Stimulated activated CD8-positive, alpha-beta memory T cell treated with anti-CD3 and anti-CD28 coated beads, Interleukin-12 subunit alpha, Interleukin-12 subunit beta, amount 100 ng/mL, for 24 hours (primary cell): ENCODE measurements around the gene THUMPD3.

Experiments
- DNase-seq: peaks from one replicate; pipeline ENCODE4 v3.0.0-alpha.2; 2020; ENCODE audit errors: extremely low read depth

THUMPD3 gene, protein sequence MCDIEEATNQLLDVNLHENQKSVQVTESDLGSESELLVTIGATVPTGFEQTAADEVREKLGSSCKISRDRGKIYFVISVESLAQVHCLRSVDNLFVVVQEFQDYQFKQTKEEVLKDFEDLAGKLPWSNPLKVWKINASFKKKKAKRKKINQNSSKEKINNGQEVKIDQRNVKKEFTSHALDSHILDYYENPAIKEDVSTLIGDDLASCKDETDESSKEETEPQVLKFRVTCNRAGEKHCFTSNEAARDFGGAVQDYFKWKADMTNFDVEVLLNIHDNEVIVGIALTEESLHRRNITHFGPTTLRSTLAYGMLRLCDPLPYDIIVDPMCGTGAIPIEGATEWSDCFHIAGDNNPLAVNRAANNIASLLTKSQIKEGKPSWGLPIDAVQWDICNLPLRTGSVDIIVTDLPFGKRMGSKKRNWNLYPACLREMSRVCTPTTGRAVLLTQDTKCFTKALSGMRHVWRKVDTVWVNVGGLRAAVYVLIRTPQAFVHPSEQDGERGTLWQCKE

DNA sequence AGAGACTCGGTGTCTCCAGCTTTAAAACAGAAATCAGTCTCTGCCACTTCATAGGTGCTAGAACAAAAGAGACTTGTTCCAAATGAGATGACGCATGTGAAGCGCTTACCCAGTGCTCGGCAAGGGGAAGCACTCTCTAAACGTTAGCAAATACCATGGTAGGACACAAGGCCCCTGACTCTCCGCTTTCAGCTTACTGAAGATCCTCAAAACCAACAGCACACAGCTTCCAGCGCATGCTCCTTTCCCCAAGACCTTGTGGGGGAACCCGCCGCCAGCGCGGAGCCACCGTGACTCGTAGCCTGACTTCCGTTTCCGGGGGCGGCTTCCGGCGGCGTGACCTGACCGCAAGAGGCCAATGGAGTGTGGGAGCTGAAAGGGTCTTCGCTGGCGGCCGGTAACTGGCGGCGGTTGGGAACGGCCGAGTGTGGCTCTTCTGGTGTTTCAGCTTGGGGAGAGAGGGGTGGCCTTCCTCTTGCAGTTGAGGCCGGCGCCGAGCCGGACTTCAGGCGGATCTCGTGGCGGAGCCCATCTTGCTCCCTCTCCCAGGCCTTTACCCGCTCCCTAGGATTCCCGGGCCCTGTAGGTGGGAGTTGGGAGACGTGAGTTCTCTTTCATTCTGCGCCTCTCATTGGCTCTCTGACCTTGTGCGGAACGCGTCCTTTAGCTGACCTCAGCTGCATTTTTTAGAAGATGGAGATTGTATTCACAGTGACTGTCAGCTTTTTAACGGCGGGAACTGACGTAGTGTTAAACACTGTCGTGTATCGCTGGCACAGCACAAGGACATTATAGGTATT, at the start of gene THUMPD3:
TSS of gene THUMPD3 (plus strand) at position 324 of the 800 bp plus-strand sequence. CDS start 2,015 bp downstream, outside the sequence.
- DNase-seq: peak; percentile 87

DNA sequence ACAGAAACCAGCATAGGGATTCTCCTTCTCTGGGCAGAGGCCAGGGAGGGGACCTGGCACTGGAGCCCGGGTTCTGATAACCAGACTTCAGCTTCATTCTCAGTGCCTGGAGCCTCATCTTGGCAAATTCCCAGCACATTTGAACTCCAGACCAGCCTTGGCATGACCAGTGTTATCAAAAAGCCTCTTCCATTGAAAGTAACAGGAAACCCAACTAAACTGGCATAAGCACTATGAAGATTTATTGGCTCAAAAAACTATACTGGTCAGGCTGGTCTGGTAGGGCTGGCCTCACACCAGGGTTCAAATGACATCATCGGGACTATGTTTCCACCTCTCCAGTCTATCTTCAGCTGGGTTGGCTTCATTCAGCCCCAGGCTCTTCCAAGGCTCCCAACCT, 48.1 kb upstream of the THUMPD3 start:
- DNase-seq: no peak

DNA sequence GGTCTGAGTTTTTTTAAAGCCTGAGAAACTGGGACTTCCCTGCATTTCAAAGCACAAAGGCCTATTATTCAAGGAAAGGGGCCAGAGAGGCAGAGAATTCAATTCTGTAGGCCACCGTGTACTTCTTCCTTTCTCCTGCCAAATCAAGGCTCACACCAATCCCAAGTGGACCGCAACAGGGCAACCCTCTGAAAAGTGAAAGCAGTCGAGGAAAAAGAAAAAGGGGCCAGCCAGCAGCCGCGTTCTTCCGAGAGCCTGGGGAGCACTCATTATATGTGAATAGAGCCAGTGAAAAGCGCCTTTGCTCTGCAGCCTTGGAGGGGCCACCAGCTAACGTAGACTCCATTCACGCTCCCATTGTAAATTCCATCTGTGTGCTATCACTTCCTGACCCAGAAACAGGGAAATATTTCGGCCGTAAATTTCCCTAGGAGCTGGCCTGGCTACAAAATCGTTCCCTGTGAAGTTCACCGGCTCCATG, 45.9 kb upstream of the THUMPD3 start:
- no peak for DNase-seq

DNA sequence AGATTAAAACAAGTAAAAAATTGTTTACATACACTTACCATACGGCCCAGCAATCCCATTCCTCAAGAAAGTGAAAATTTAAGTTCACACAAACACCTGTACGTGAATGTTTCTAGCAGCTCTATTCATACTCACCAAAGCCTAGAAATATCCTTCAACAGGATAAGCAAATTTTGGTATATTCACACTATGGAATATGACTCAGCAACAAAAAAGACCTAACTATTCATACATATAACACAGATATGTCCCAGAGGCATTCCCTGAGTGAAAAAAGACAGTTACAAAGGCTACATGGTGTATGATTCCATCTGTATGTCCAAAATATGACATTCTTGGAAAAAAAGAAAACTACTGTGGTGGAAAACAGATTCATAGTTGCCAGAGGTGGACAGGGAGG, 40.1 kb upstream of the THUMPD3 start:
- no peak for DNase-seq

DNA sequence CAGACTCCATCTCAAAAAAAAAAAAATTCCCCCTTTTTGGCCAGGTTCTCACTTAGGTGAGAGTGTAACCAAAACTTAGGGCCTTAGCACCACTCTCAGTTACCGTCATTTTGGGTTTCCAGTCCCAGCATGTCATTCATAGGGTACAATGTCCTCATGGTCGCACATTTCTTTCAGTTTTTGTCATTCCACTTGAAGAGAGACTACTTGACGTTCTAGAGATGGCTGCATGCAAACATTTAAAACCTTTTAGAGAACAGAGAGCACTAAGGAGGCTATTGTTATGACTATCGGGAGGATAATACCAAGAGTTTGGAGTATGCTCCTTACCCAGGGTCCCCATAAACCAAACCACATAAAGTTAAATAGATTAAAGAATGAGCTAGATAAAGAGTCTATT, 37.9 kb upstream of the THUMPD3 start:
- DNase-seq: no peak

DNA sequence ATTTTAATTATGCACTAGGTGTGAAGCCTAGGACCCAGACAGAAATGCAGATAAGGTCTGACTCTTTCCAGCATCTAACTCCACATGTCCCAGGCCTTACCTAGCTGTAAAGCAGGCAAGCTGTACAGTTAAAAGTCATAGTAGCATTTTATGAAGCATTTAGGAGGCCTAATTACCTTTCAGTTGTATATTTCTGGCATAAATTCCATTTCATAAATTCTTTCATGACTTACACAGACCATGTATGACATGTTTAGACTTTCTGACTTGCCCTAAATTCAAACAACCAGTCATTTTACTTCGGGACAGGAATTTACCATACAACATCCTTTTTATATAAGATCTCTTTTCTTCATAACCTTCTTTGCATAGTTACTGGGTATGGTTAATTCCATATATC, 35.3 kb upstream of the THUMPD3 start:
- DNase-seq: no peak

DNA sequence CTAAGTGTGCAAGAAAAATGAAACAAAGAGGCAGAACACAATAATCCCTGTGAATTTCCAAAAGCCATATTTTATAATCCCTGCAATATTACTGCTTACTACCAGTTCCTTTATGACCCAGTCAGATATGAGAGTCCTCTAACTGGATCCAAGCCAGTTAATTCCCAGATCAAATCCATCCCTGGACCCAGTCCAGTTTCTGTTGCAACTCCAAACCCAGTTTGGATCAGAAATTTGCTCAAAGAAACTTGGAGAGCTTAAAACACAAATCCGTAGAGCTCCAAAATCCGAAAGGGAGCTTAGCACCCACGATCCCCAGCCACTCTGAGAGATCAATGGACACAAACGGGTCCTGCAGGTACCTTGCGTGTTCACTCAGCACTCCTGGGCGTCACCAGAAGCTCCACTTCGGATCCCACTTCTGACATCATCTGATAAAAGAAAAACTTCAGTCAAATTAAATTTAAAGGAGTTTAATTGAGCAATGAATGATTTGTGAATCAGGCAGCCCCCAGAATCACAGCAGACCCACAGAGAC, 32.6 kb upstream of the THUMPD3 start:
- no peak for DNase-seq

DNA sequence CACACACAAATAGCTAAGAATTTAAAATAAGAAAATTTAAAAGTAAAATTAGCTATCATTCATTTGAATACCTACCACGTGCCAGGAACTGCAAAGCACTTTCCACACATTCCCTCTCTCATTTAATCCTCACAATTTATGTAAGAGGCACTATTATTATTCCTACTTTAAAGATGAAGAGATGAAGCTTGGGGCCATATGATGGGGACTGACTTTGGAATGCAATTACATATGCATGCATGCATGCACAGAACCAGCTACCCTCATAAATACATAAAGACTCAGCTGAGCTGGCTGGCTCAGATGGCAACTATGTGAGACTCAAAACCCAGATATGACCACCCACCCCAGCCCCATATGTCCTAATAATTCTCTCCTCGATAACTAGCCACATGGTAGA, 31.7 kb upstream of the THUMPD3 start:
- DNase-seq: no peak

DNA sequence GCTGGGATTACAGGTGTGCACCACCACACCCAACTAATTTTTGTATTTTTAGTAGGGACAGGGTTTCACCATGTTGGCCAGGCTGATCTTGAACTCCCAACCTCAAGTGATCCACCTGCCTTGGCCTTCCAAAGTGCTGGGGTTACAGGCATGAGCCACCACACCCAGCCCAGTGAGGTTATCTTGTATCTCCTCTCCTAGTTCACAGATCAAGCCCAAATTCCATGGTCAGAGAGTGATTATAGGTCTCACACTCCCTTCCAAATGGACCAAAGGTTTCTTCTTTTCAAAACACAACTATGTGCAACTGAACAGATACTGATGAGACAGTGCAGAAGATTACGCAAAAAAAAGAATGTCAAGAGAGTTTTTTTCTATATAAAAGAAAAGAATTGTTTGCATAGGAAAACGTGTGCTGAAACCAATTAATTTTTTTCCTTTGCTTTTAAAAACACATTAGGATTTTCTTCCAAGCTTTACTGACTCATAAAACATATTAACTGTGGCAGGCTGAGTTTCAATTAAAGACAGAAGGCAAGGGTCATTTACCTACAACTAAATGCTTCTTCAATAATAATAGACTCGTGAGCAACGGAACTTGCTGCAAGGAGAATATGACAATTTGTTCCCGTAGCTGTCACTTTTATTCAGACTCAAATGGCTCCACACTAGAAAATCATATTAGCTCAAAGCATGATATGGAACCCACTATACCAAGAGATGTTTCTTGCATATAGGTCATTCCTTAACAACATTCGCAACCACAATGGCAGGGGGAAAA, 30.4 kb upstream of the THUMPD3 start:
- DNase-seq: no peak

DNA sequence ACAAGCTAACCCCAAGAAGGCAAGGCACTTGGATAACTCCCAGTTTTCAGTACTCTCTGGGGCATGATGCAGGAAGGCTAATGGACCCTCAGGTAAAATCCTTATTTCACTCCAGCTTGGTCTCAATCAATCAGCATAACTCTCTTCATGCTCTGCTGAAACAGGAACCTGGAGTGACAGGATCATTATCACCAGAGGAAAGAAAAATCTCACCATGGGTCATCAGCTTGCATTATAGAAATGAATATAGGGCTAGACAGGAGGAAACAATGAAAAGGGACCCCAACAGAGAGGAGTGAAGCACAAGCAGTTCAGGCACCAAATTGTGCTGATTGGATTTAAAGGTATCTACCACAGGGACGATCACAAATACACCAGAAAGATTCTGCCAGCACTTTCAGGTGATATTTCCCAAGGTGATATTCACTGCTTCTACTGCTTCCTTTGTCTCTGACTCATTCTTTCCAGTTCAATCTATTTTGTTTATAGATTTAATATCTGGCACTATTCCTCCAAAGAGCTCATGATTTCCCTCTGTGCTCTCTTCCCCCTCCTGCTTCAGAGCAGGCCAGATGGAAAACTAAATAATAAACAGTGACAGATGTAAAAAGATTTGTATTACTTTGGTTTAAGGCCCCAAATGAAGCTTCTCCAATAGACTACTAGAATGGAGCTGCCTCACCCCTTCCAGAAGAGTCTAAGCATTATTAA, 22.9 kb upstream of the THUMPD3 start:
- DNase-seq: no peak

DNA sequence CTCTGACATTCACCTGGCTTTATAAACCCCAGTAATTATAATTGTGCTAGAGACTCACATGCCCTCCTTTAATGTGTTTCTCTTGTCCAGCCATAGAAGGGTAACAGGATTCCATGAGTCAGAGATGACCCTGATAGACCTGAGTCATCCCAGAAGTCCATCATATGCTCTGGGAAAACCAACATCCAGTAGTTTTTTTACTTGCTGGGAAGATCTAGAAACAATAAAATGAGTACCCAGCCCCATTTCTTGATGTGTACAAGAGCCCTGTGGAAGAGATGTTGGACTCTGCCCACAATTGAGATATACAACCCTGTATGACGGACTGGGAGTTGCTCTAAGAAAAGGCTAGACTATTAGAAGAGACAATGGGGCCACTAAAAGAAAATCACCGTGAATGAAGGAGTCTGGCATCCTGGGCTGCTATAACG, 22.4 kb upstream of the THUMPD3 start:
- DNase-seq: no peak

DNA sequence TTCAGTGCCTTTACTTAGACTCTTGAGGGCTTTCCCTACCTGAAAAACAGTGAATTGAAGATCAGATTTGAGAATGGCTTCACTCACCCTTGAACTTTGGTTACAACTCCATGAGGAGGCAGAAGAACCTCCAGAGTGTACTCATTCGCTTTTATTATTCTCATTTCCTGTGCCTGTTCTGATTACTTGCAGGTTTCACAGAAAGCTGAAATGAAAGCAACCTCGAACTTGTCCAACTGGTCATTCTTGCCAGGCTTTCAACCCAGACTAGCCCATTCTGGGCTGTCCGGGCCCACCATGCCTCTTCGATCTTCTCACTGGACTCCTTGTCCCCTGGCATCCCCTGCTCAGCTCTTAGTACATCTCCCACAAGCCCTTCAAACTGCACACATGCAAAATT, 20.2 kb upstream of the THUMPD3 start:
- no peak for DNase-seq

DNA sequence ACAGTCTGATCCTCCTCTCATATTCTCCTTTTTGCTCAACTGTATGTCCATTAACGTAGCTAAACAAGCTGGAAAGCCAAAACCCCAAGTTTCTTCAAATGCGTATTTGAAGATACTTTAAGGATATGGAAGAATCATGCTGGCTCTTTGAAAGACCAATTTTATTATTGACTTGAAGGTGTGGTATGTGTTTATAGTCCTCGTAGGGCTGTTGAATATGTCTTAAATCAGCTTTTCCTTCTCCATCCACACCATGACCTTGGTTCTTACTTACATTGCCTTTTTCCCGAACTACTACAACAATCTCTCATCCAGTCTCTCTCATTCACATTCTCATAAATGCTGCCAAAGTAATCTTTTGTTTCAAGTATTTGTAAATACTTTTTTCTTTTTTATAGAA, 19.7 kb upstream of the THUMPD3 start:
- no peak for DNase-seq

DNA sequence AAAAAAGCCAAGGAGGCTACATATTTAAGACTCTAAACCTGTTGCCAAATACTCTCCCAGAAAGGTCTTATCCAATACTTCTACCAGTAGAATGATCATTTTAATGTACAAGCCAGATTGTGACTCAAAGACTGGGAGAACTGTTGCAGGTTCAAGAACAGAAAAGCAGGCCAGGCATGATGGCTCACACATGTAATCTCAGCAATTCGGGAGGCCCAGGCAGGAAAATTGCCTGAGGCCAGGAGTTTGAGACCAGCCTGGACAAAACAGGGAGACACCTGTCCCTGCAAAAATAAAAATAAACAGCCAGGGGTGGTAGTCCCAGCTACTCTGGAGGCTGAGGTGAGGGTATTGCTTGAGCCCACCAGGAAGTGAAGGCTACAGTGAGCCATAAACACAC, 17.8 kb upstream of the THUMPD3 start:
- DNase-seq: no peak

DNA sequence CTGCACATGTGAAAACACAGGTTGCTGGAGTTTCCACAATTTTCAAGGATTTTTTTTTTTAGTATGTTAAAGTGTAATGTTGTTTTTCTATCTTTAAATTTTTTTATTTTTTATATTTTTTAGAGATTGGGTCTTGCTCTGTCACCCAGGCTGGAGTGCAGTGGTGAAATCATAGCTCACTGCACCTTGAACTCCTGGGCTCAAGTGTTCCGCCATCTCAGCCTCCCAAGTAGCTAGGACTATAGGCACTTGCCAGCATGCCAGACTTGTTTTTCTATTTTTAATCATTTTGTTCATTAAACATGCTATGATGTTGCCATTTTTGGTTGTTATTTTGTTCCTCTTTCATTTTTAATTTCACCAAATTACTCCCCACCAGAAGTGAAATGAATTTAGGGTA, 16.7 kb upstream of the THUMPD3 start:
- DNase-seq: no peak

DNA sequence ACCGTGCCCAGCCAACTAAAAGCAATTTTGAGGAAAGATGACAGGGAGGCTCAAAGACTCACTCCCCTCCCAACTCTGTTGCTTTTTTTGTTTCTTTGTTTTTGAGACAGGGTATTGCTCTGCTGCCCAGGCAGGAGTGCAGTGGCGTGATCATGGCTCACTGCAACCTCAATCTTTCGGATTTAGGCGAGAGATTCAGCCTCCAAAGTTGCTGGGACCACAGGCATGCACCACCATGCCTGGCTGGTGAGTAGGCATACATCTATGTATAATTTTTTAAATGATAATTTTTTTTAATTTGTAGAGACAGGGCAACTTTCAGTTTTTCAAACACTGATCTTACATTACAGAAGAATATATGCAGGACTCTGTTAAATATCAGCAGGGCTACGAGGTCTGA, 15.8 kb upstream of the THUMPD3 start:
- no peak for DNase-seq

DNA sequence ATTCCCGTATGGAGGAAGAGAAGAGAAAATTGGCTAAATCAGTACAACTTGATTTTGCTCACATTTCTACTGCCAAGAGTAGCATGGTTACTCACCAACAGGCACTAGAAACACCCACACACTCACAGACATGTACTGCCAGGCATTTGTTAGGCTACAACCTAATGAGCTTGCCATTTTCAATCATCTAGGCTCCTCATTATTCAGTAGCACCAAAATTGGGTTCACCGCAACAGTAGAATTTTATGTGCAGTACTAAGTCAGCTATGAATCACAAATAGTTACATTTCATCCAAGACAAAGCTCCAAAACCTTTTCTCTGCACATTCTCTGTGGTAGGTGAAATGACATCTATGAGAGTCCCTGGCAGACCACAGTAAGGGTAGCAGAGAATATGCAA, 15.0 kb upstream of the THUMPD3 start:
- DNase-seq: no peak

DNA sequence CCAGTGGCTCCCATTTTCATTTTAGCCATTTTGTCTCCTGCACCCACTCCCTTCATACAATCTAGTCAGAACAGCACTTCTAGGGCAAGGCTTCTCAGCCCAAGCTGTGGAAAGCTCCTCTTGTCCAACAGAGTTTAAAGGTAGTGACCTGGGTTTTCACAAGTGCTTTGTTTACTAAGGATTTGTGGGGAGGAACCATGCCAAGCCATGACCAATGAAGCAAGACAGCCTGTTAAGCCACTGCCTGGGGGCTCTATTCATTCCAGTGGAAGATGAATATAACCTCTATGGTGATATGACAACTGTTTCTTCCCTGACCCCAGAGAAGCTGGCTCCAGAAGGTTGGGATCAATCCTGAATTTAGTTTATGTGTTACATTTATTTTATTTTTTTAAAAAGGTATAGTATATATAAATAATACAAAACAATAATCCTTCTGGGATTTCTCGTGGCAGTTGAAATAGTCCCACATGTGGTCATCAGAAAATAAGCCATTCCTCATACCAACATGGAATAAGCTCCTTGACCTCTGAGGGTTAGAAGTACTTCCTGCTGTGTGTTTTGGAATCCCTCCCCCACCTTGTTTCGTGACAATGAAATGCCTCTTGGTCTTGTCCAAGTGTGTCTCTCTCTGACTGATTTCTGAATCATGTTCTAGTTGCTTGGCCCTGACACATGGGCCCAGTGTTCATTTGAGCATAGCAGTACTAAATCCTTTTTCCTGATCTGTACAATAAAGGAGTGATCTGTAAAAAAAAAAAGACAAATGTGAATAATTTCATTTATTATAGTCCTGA, 13.3 kb upstream of the THUMPD3 start:
- no peak for DNase-seq

DNA sequence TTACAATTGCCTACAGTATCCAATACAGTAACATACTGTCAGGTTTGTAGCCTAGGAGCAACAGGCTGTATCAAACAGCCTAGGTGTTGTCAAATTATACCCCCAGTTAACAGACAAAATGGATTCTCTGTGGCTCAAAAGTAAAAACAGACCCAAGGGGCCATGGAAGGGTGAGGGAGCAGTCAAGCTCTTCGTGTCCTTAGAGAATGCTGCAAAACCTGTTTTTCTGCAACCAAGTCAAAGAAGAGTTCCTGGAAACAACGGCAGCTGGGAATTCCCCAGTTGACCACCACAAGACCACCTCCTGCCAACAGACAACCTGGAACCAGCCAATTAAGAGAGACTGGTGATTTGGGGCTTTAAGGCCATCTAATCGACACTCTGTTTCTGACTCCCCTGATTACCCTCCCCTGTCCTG, 11.1 kb upstream of the THUMPD3 start:
- no peak for DNase-seq
